Esophagus muscularis mucosa (tissue), 4 donors: ENCODE measurements around the gene SEMA3D. TPM values are rescaled to one million over a fixed set of nuclear protein-coding genes. Genes with fewer than 3 reads are reported as not detected.

Source experiments
- DNase-seq: peaks from one replicate; pipeline ENCODE4 v3.0.0-alpha.2; 2017; ENCODE audit errors: extremely low spot score
- H3K27ac ChIP-seq, 4 donors: fragments of 200-600 bp; sonication (generic); replicated peaks in 1 of 4; 1 replicate in 3 of 4; 2 replicates in 1 of 4; pipeline ENCODE4 v1.5.1; 2016 to 2019; ENCODE audit warnings: mild to moderate bottlenecking in 1 of 4
- H3K27me3 ChIP-seq, 4 donors: fragments of 200-600 bp; sonication (generic); one replicate each; pipeline versions ENCODE4 v1.5.1 to v1.6.0; 2016 to 2019
- H3K36me3 ChIP-seq, 4 donors: fragments of 200-600 bp; sonication (generic); one replicate each; pipeline ENCODE4 v1.5.1; 2016 to 2019
- H3K4me1 ChIP-seq, 4 donors: fragments of 200-600 bp; sonication (generic); one replicate each; pipeline ENCODE4 v1.5.1; 2016 to 2019
- H3K4me3 ChIP-seq, 4 donors: fragments of 200-600 bp; sonication (generic); 1 replicate in 2 of 4; 2 replicates in 2 of 4; pipeline ENCODE4 v1.5.1; 2016 to 2019; ENCODE audit warnings: mild to moderate bottlenecking in 4 of 4, moderate library complexity in 1 of 4
- H3K9me3 ChIP-seq, 4 donors: fragments of 200-600 bp; sonication (generic); 1 replicate in 3 of 4; 2 replicates in 1 of 4; pipeline ENCODE4 v1.5.1; 2016 to 2019
- CTCF ChIP-seq, 3 experiments: fragments of 200-600 bp in 2 of 3; fragments of 450-650 bp in 1 of 3; sonication (generic) in 2 of 3; IDR thresholded peaks; one replicate each; pipeline ENCODE4 v1.5.1; 2017 to 2019; ENCODE audit warnings: antibody characterized with exemption in 3 of 3, mild to moderate bottlenecking in 2 of 3, moderate library complexity in 1 of 3
- EP300 ChIP-seq: sonication (generic); formaldehyde crosslinking; IDR thresholded peaks from one replicate; pipeline ENCODE4 v1.6.1; 2017; ENCODE audit warnings: antibody characterized with exemption
- POLR2A ChIP-seq: fragments of 450-650 bp; IDR thresholded peaks from one replicate; pipeline ENCODE4 v1.6.1; 2017; ENCODE audit warnings: antibody characterized with exemption, moderate library complexity, mild to moderate bottlenecking, low read depth
- POLR2AphosphoS5 ChIP-seq, 2 donors: sonication (generic); formaldehyde crosslinking; IDR thresholded peaks; one replicate each; pipeline ENCODE4 v1.6.1; 2017; ENCODE audit warnings: antibody characterized with exemption in 2 of 2
- WGBS: methylation state at CpG from one replicate; pipeline ENCODE4 v1.1.5; 2018; 5-methylcytosine and 5-hydroxymethylcytosine counted together
- intact Hi-C: fragments of 100-400 bp; cut with DNase I; formaldehyde crosslinking; loops from one replicate; pipeline ENCODE4 v1.15.1; 2023
- total RNA-seq, 4 donors: library from RNA; depleted of rRNA; stranded (reverse); fragments of >200 nt; gene quantifications; one replicate each; pipeline versions ENCODE4 v1.1.0 to v1.2.1, GENCODE V29; 2016

SEMA3D gene
- total RNA-seq, 4 donors from 2014 or later, result 0.42 to 2.2 (median 1.4) TPM

DNA sequence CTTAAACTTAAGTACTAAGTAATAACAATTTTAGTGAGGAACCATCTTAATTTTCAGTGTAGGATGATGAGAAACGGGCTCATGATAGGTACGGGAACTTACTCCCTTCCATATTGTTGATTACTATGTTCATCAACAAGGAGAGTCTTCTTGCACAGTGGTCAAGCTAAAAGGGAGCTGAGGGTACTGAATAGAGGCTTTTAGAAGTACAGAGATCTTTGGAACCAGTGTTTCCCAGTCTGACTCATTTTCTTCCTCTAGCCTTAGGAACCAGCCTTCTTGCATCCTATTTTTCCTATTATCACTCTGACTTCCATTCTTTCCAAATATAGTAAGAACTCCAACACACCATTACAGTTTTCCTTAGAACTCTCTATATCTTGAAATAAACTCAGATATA is 17.6 kb upstream of the SEMA3D start:
- intact Hi-C loops, result no loop called here
- no peak for DNase-seq
- no peaks in the 10 kb centered on the region for H3K9me3 ChIP-seq
- H3K27me3 ChIP-seq, result no peaks in the 10 kb centered on the region
- H3K27ac ChIP-seq, result no peak overlapping the region
- H3K4me3 ChIP-seq, result no peak overlapping the region
- H3K36me3 ChIP-seq, result no peaks in the 10 kb centered on the region
- 48% methylated on average over 2 of the region's 2 CpGs for WGBS
- no peaks in the 10 kb centered on the region for H3K4me1 ChIP-seq
- no peak for TF ChIP-seq CTCF (IDR thresholded peaks at IDR 0.05)
- TF ChIP-seq POLR2AphosphoS5 (IDR thresholded peaks at IDR 0.05), result no peak
- TF ChIP-seq EP300, result no peak
- no peak for TF ChIP-seq POLR2A

- H3K27me3 ChIP-seq, result no peaks in the 10 kb centered on the region
- H3K4me3 ChIP-seq, result no peak overlapping the region
- TF ChIP-seq CTCF (IDR thresholded peaks at IDR 0.05) (no peak), EP300 (no peak), POLR2AphosphoS5 (IDR thresholded peaks at IDR 0.05) (no peak), POLR2A (no peak)
- DNase-seq, result no peak
- H3K27ac ChIP-seq, result no peak overlapping the region
- no peaks in the 10 kb centered on the region for H3K36me3 ChIP-seq
- no peaks in the 10 kb centered on the region for H3K9me3 ChIP-seq
- 73% methylated on average over 2 of the region's 2 CpGs for WGBS
- intact Hi-C loops, result no loop called here
- H3K4me1 ChIP-seq, result no peaks in the 10 kb centered on the region
These were observed 17.2 kb upstream of the SEMA3D start for GRCh38 chr7:85204061-85204460.

- H3K36me3 ChIP-seq, result no peaks in the 10 kb centered on the region
- no peak for TF ChIP-seq POLR2AphosphoS5 (IDR thresholded peaks at IDR 0.05)
- no peak for TF ChIP-seq EP300
- no peak for TF ChIP-seq POLR2A
- no peak for TF ChIP-seq CTCF (IDR thresholded peaks at IDR 0.05)
- H3K27ac ChIP-seq, result no peak overlapping the region
- 90% methylated on average over 2 of the region's 2 CpGs for WGBS
- no peaks in the 10 kb centered on the region for H3K4me1 ChIP-seq
- intact Hi-C loops, result no loop called here
- DNase-seq, result no peak
- H3K27me3 ChIP-seq, result no peaks in the 10 kb centered on the region
- H3K9me3 ChIP-seq, result no peaks in the 10 kb centered on the region
- no peak overlapping the region for H3K4me3 ChIP-seq
These were observed 14.4 kb upstream of the SEMA3D start for GRCh38 chr7:85201209-85201608.

DNA sequence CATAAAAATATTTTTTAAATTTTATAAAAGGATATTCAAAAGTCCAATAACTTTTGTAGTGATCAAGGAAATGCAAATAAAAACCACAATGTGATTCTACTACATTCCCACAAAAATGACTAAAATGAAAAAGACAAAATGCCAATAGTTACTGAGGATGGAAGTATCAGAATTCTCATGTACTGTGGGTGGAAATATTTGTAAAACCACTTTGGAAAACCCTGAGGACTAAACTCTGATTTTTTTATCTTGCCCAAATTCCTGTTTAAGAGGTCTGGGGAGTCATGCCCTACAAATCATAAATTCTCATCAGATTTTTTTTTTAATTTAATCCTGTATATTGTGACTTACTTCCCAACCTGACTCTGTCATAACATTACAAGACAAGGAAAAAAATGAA is 9.8 kb upstream of the SEMA3D start:
- H3K9me3 ChIP-seq, result no peaks in the 10 kb centered on the region
- H3K4me3 ChIP-seq, result no peak overlapping the region
- no peaks in the 10 kb centered on the region for H3K4me1 ChIP-seq
- no peak for TF ChIP-seq EP300
- no peak for TF ChIP-seq CTCF (IDR thresholded peaks at IDR 0.05)
- H3K27ac ChIP-seq, result no peak overlapping the region
- intact Hi-C loops, result no loop called here
- no peak for DNase-seq
- H3K27me3 ChIP-seq, result peaks cover 0 to 5% (median 0%) of the 10 kb centered on the region in 4 donors
- H3K36me3 ChIP-seq, result no peaks in the 10 kb centered on the region

- no peaks in the 10 kb centered on the region for H3K9me3 ChIP-seq
- no peak for DNase-seq
- H3K36me3 ChIP-seq, result no peaks in the 10 kb centered on the region
- 25% methylated on average over 1 of the region's 1 CpG for WGBS
- no peak for TF ChIP-seq POLR2AphosphoS5 (IDR thresholded peaks at IDR 0.05)
- TF ChIP-seq CTCF (IDR thresholded peaks at IDR 0.05), result no peak
- no peak for TF ChIP-seq EP300
- no peak for TF ChIP-seq POLR2A
- no peak overlapping the region for H3K4me3 ChIP-seq
- intact Hi-C loops, result no loop called here
- H3K27ac ChIP-seq, result no peak overlapping the region
- H3K4me1 ChIP-seq, result peaks cover 3 to 13% (median 11%) of the 10 kb centered on the region in 4 donors
- peaks cover 0 to 16% (median 2%) of the 10 kb centered on the region in 4 donors for H3K27me3 ChIP-seq
These were observed 4.5 kb upstream of the SEMA3D start for GRCh38 chr7:85191383-85191782.
